Measurements from ENCODE around the gene RNF208. TPM values are rescaled to one million over a fixed set of nuclear protein-coding genes. Genes with fewer than 3 reads are reported as not detected.

The RNF208 gene
- total RNA-seq, 2 donors from 2014 or later, result 10.5 to 15.6 TPM

- Histone ChIP-seq H3K4me1 (ENCODE audit: control insufficient read depth, insufficient read depth, low read length) (no peaks in the 10 kb centered on the region), H3K9ac (ENCODE audit: extremely low read depth, low read length, poor library complexity, severe bottlenecking) (no peak overlapping the region), H3K27ac (ENCODE audit: low read depth, low read length) (no peak overlapping the region), H3K36me3 (ENCODE audit: control insufficient read depth, insufficient read depth, low read length) (no peaks in the 10 kb centered on the region), H3K27me3 (ENCODE audit: control insufficient read depth, insufficient read depth, low read length, poor library complexity, severe bottlenecking) (peaks cover 53% of the 10 kb centered on the region), H3K9me3 (ENCODE audit: control insufficient read depth, low read length) (no peaks in the 10 kb centered on the region), H3K4me3 (ENCODE audit: low read length) (no peak overlapping the region)
- H3K9me3 Mint-ChIP-seq, result no peaks in the 10 kb centered on the region
- peaks cover 27% of the 10 kb centered on the region for H3K27me3 Mint-ChIP-seq (ENCODE audit: insufficient read depth)
- H3K4me3 Mint-ChIP-seq, result no peak overlapping the region
- H3K27ac Mint-ChIP-seq, result no peak overlapping the region
- no peaks in the 10 kb centered on the region for H3K4me1 Mint-ChIP-seq
- WGBS, 2 experiments (ENCODE audit: insufficient coverage in 1 of 2, insufficient read length in 1 of 2), result 51 to 75% methylated on average over 10 to 32 of the region's 33 CpGs
- peak; percentile 49 for TF ChIP-seq CTCF (conservative IDR thresholded peaks at IDR 0.05)
- peaks cover 6% of the 10 kb centered on the region for H3K36me3 Mint-ChIP-seq (ENCODE audit: low read depth)
- DNase-seq, result peak; percentile 70
These were observed 46.6 kb downstream of the RNF208 start for GRCh38 chr9:137175345-137175961.

GRCh38 chr9:137174722-137175293, 47.2 kb downstream of the RNF208 start:
- H3K9ac ChIP-seq (ENCODE audit: extremely low read depth, low read length, poor library complexity, severe bottlenecking), result no peak overlapping the region
- H3K27me3 Mint-ChIP-seq (ENCODE audit: insufficient read depth), result peaks cover 33% of the 10 kb centered on the region
- H3K4me3 ChIP-seq (ENCODE audit: low read length), result no peak overlapping the region
- no peaks in the 10 kb centered on the region for H3K9me3 ChIP-seq (ENCODE audit: control insufficient read depth, low read length)
- TF ChIP-seq CTCF (conservative IDR thresholded peaks at IDR 0.05), result peak; percentile 44
- H3K27ac ChIP-seq (ENCODE audit: low read depth, low read length), result no peak overlapping the region
- peaks cover 60% of the 10 kb centered on the region for H3K27me3 ChIP-seq (ENCODE audit: control insufficient read depth, insufficient read depth, low read length, poor library complexity, severe bottlenecking)
- WGBS, 2 experiments (ENCODE audit: insufficient coverage in 1 of 2, insufficient read length in 1 of 2), result 35% methylated on average over 8 to 34 of the region's 34 CpGs
- H3K36me3 Mint-ChIP-seq (ENCODE audit: low read depth), result peaks cover 6% of the 10 kb centered on the region
- H3K36me3 ChIP-seq (ENCODE audit: control insufficient read depth, insufficient read depth, low read length), result no peaks in the 10 kb centered on the region
- no peak overlapping the region for H3K4me3 Mint-ChIP-seq
- peak; percentile 70 for DNase-seq
- no peaks in the 10 kb centered on the region for H3K4me1 ChIP-seq (ENCODE audit: control insufficient read depth, insufficient read depth, low read length)
- no peaks in the 10 kb centered on the region for H3K4me1 Mint-ChIP-seq
- H3K9me3 Mint-ChIP-seq, result no peaks in the 10 kb centered on the region
- no peak overlapping the region for H3K27ac Mint-ChIP-seq

- Mint-ChIP-seq H3K4me1 (no peaks in the 10 kb centered on the region), H3K4me3 (no peak overlapping the region), H3K36me3 (ENCODE audit: low read depth) (peaks cover 2% of the 10 kb centered on the region), H3K9me3 (no peaks in the 10 kb centered on the region), H3K27me3 (ENCODE audit: insufficient read depth) (peaks cover 36% of the 10 kb centered on the region), H3K27ac (no peak overlapping the region)
- H3K9me3 ChIP-seq (ENCODE audit: control insufficient read depth, low read length), result no peaks in the 10 kb centered on the region
- DNase-seq, result no peak
- H3K9ac ChIP-seq (ENCODE audit: extremely low read depth, low read length, poor library complexity, severe bottlenecking), result no peak overlapping the region
- no peaks in the 10 kb centered on the region for H3K36me3 ChIP-seq (ENCODE audit: control insufficient read depth, insufficient read depth, low read length)
- 89 to 91% methylated on average over 33 to 45 of the region's 45 CpGs for WGBS, 2 experiments (ENCODE audit: insufficient coverage in 1 of 2, insufficient read length in 1 of 2)
- H3K4me1 ChIP-seq (ENCODE audit: control insufficient read depth, insufficient read depth, low read length), result no peaks in the 10 kb centered on the region
- H3K27me3 ChIP-seq (ENCODE audit: control insufficient read depth, insufficient read depth, low read length, poor library complexity, severe bottlenecking), result peaks cover 67% of the 10 kb centered on the region
- H3K27ac ChIP-seq (ENCODE audit: low read depth, low read length), result no peak overlapping the region
- no peak overlapping the region for H3K4me3 ChIP-seq (ENCODE audit: low read length)
- TF ChIP-seq CTCF (conservative IDR thresholded peaks at IDR 0.05), result no peak
These were observed 48.0 kb downstream of the RNF208 start for GRCh38 chr9:137173796-137174664.

Data from endodermal cell (in vitro differentiated cells).